Activated T-cell treated with anti-CD3 and anti-CD28 coated beads, Interleukin-2, amount 50 U/mL, for 72 hours (primary cell): ENCODE results near the gene TNFSF15. TPM values are rescaled to one million over a fixed set of nuclear protein-coding genes. Genes with fewer than 3 reads are reported as not detected.

Experiments
- ATAC-seq, 2 donors: fragments of 150-1000 bp; cut with Tn5 transposase; replicated peaks in 1 of 2; 2 replicates each; pipeline ENCODE4 v1.10.0; 2021; ENCODE audit warnings: moderate library complexity in 2 of 2, mild to moderate bottlenecking in 1 of 2
- DNase-seq, 2 donors: peaks; one replicate each; pipeline ENCODE4 v3.0.0; 2021 to 2022; ENCODE audit warnings: mixed read lengths in 1 of 2
- H3K27ac Mint-ChIP-seq: one replicate; pipeline ENCODE4 v1.8.0; 2022; ENCODE audit warnings: mild to moderate bottlenecking, moderate library complexity, mixed read lengths
- H3K27me3 Mint-ChIP-seq: one replicate; pipeline ENCODE4 v1.8.0; 2022; ENCODE audit warnings: low read depth, mixed read lengths
- H3K36me3 Mint-ChIP-seq, 2 donors: one replicate each; pipeline ENCODE4 v1.8.0; 2022; ENCODE audit warnings: mixed read lengths in 2 of 2, mild to moderate bottlenecking in 1 of 2; ENCODE audit not compliant: insufficient read depth in 2 of 2
- H3K4me1 Mint-ChIP-seq: one replicate; pipeline ENCODE4 v1.8.0; 2022; ENCODE audit warnings: low read depth, mixed read lengths
- H3K4me3 Mint-ChIP-seq, 2 donors: one replicate each; pipeline ENCODE4 v1.8.0; 2022; ENCODE audit warnings: mild to moderate bottlenecking in 2 of 2, mixed read lengths in 2 of 2, moderate library complexity in 2 of 2
- H3K9me3 Mint-ChIP-seq, 2 donors: one replicate each; pipeline ENCODE4 v1.8.0; 2022; ENCODE audit warnings: mixed read lengths in 2 of 2
- total RNA-seq, 2 donors: library from RNA; stranded (reverse); gene quantifications; one replicate each; pipeline ENCODE4 v1.2.3, GENCODE V29; 2022

Gene TNFSF15
- under 1 TPM; 0.19 to 0.26 TPM for total RNA-seq

- H3K27ac Mint-ChIP-seq = peak within 1 kb of the TSS; percentile 35
- peak; percentile 87 to 93 for ATAC-seq
- DNase-seq = peak; percentile 17 to 30
- H3K4me3 Mint-ChIP-seq = peak within 1 kb of the TSS; percentile 47 to 66
- H3K9me3 Mint-ChIP-seq = peaks cover 0 to 3% of the 10 kb centered on the region in 2 donors
- peaks cover 36% of the 10 kb centered on the region for H3K4me1 Mint-ChIP-seq
- H3K27me3 Mint-ChIP-seq = peaks cover 7% of the 10 kb centered on the region
- no peaks in the 10 kb centered on the region for H3K36me3 Mint-ChIP-seq
Measured at GRCh38 chr9:114805670-114806525, at the start of gene TNFSF15. TSS of gene TNFSF15 (minus strand) at chr9:114806039. CDS start at chr9:114806012, 27 bp downstream.

DNA sequence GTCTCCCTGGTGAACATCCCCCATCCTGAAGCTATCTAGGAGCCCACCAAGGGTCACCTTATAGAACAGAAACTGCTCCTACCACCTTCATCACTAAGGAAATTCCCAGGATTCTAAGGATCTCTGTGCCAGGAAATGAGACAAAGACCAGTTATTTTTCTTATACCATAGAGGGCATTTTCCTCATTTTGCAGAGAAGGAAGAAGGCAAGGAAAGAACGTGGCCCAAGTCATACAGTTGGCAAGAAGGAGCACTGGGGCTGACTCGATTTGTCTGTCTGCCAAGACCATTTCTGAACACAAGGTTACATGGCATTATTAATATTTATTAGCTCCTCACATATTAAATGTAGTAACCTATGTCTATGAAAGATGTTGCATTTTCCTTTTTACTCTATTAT, 49.6 kb upstream of the TNFSF15 start:
- peaks cover 8% of the 10 kb centered on the region for H3K27me3 Mint-ChIP-seq
- peaks cover 26% of the 10 kb centered on the region for H3K4me1 Mint-ChIP-seq
- H3K9me3 Mint-ChIP-seq = peaks cover 4% of the 10 kb centered on the region in 2 donors
- H3K36me3 Mint-ChIP-seq = peaks cover 2% of the 10 kb centered on the region in 2 donors
- H3K27ac Mint-ChIP-seq = no peak overlapping the region
- ATAC-seq (no peak), DNase-seq (no peak)
- no peak overlapping the region for H3K4me3 Mint-ChIP-seq

GRCh38 chr9:114854736-114855355, 49.0 kb upstream of the TNFSF15 start:
- ATAC-seq = no peak
- no peak for DNase-seq
- no peak overlapping the region for H3K4me3 Mint-ChIP-seq
- H3K4me1 Mint-ChIP-seq = peaks cover 26% of the 10 kb centered on the region
- peaks cover 8% of the 10 kb centered on the region for H3K27me3 Mint-ChIP-seq
- no peak overlapping the region for H3K27ac Mint-ChIP-seq
- peaks cover 4% of the 10 kb centered on the region in 2 donors for H3K9me3 Mint-ChIP-seq
- H3K36me3 Mint-ChIP-seq = peaks cover 2% of the 10 kb centered on the region in 2 donors

DNA sequence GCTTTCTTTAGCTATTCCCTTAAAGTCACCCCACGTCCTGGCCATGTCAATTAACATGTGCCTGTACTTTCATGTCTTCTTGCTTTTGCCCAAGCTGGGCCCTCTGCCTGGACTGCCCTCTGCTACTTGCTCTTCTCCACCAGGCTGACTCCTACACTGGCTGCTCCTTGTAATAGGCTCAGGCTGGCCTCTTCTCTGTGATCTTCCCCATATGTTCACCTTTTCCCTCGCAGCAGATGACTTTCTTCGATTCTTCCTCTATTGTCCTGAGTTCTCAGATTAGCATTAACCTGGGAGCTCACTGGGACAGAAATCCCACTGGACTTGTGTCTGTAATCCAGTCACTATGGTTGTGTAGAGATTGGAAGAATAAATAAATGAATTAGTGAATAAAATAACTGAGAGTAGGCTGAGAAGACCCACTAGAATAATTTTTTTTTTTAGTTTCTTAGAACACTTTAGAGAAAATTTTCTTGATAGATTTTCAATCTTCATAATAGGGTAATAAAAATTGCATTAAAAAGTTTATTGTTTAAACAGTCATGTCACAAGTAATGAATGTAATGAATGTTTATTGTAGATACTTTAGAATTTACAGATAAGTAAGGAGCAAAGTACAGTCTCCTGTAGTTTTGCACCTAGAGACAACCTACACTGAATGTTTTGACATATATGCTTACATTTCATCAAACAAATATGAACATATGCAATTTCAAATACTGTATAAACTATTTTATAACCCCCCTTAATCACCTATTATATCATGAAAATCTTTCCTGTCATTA, 47.4 kb upstream of the TNFSF15 start:
- peaks cover 1 to 4% of the 10 kb centered on the region in 2 donors for H3K9me3 Mint-ChIP-seq
- H3K27ac Mint-ChIP-seq = no peak overlapping the region
- H3K36me3 Mint-ChIP-seq = peaks cover 0 to 2% of the 10 kb centered on the region in 2 donors
- no peak for DNase-seq
- ATAC-seq = no peak
- H3K4me1 Mint-ChIP-seq = peaks cover 31% of the 10 kb centered on the region
- no peaks in the 10 kb centered on the region for H3K27me3 Mint-ChIP-seq
- H3K4me3 Mint-ChIP-seq = no peak overlapping the region

- Mint-ChIP-seq H3K36me3 (peaks cover 0 to 2% of the 10 kb centered on the region in 2 donors), H3K27me3 (no peaks in the 10 kb centered on the region), H3K27ac (no peak overlapping the region), H3K4me3 (no peak overlapping the region), H3K9me3 (peaks cover 1 to 4% of the 10 kb centered on the region in 2 donors), H3K4me1 (peaks cover 35% of the 10 kb centered on the region)
- no peak for DNase-seq
- ATAC-seq = no peak
Measured at GRCh38 chr9:114852050-114852594, 46.3 kb upstream of the TNFSF15 start.

GRCh38 chr9:114851306-114851705, 45.5 kb upstream of the TNFSF15 start:
- H3K36me3 Mint-ChIP-seq = peaks cover 0 to 2% of the 10 kb centered on the region in 2 donors
- H3K4me1 Mint-ChIP-seq = peaks cover 32% of the 10 kb centered on the region
- ATAC-seq (no peak), DNase-seq (no peak)
- no peak overlapping the region for H3K27ac Mint-ChIP-seq
- H3K9me3 Mint-ChIP-seq = peaks cover 1 to 4% of the 10 kb centered on the region in 2 donors
- no peak overlapping the region for H3K4me3 Mint-ChIP-seq
- no peaks in the 10 kb centered on the region for H3K27me3 Mint-ChIP-seq

DNA sequence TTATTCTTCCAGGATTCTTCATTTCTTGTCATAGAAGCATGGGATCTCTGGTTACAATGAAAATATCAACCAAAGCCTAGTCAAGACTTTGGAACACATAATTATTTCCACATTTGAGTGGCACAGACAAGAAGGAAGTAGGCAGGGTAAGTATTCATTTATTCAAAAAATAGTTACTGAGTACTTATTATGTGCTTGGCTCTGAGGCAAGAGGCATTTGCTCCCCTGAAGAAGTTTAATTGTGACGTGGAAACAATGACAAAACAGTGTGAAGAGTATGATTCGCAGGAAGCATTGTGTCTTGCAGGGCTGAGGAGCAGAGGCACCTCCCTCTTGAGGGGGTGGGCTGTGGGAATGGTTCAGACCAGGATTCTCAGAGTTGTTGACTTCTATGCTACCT, 45.0 kb upstream of the TNFSF15 start:
- Mint-ChIP-seq H3K4me1 (peaks cover 29% of the 10 kb centered on the region), H3K27ac (peak overlapping the region; percentile 20), H3K4me3 (no peak overlapping the region), H3K36me3 (peaks cover 0 to 2% of the 10 kb centered on the region in 2 donors), H3K9me3 (peaks cover 1 to 4% of the 10 kb centered on the region in 2 donors), H3K27me3 (no peaks in the 10 kb centered on the region)
- peak; percentile 8 to 15 for DNase-seq
- ATAC-seq = peak; percentile 55 to 58

DNA sequence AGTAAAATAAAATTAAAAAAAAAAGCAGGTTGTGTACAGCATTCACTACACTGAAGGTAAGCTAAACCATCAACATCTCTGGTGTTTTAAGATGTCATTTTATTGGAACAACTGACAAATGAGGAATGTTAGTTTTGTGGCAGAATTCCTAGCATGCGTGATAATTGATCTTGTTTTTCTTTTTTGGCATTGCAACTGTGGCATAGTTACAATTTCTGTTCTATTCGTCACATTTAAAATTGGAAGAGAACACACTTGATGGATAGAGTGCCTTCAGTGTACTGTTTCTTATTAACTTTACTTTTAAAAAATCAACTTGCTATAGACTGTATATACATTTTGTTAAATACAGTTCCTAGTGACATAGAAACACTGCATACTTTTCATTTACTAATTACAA, 43.6 kb upstream of the TNFSF15 start:
- H3K4me1 Mint-ChIP-seq = peaks cover 29% of the 10 kb centered on the region
- no peaks in the 10 kb centered on the region for H3K27me3 Mint-ChIP-seq
- peaks cover 0 to 2% of the 10 kb centered on the region in 2 donors for H3K36me3 Mint-ChIP-seq
- peaks cover 1 to 4% of the 10 kb centered on the region in 2 donors for H3K9me3 Mint-ChIP-seq
- H3K27ac Mint-ChIP-seq = peak overlapping the region; percentile 62
- ATAC-seq (no peak), DNase-seq (no peak)
- no peak overlapping the region for H3K4me3 Mint-ChIP-seq

GRCh38 chr9:114847492-114848417, 41.9 kb upstream of the TNFSF15 start:
- ATAC-seq (peak; percentile 23 to 54), DNase-seq (no peak)
- peaks cover 29% of the 10 kb centered on the region for H3K4me1 Mint-ChIP-seq
- H3K9me3 Mint-ChIP-seq = peaks cover 1 to 4% of the 10 kb centered on the region in 2 donors
- no peaks in the 10 kb centered on the region for H3K27me3 Mint-ChIP-seq
- H3K36me3 Mint-ChIP-seq = no peaks in the 10 kb centered on the region
- H3K4me3 Mint-ChIP-seq = no peak overlapping the region
- no peak overlapping the region for H3K27ac Mint-ChIP-seq

- DNase-seq (no peak), ATAC-seq (no peak)
- peaks cover 16% of the 10 kb centered on the region for H3K4me1 Mint-ChIP-seq
- H3K27me3 Mint-ChIP-seq = peaks cover 5% of the 10 kb centered on the region
- peaks cover 3 to 6% of the 10 kb centered on the region in 2 donors for H3K36me3 Mint-ChIP-seq
- no peak overlapping the region for H3K4me3 Mint-ChIP-seq
- H3K27ac Mint-ChIP-seq = no peak overlapping the region
- peaks cover 3 to 4% of the 10 kb centered on the region in 2 donors for H3K9me3 Mint-ChIP-seq
Measured at GRCh38 chr9:114845373-114845772, 39.5 kb upstream of the TNFSF15 start.

- ATAC-seq = no peak
- Mint-ChIP-seq H3K27me3 (peaks cover 5% of the 10 kb centered on the region), H3K9me3 (peaks cover 3 to 4% of the 10 kb centered on the region in 2 donors), H3K27ac (no peak overlapping the region), H3K36me3 (peaks cover 3 to 12% of the 10 kb centered on the region in 2 donors), H3K4me3 (no peak overlapping the region), H3K4me1 (peaks cover 10% of the 10 kb centered on the region)
- DNase-seq = no peak
Measured at GRCh38 chr9:114844766-114845165, 38.9 kb upstream of the TNFSF15 start.

- peak in 1 of 2 donors; percentile 41 for ATAC-seq
- Mint-ChIP-seq H3K27me3 (peaks cover 29% of the 10 kb centered on the region), H3K4me1 (peaks cover 25% of the 10 kb centered on the region), H3K36me3 (peaks cover 4 to 30% of the 10 kb centered on the region in 2 donors), H3K9me3 (peaks cover 3 to 11% of the 10 kb centered on the region in 2 donors), H3K4me3 (no peak overlapping the region), H3K27ac (no peak overlapping the region)
- DNase-seq = no peak
Measured at GRCh38 chr9:114837923-114838322, 32.1 kb upstream of the TNFSF15 start.
